Lower lobe of right lung (tissue), 2 donors: ENCODE measurements around the gene TMEM144. TPM values are rescaled to one million over a fixed set of nuclear protein-coding genes. Genes with fewer than 3 reads are reported as not detected.

Experiments used
- ATAC-seq, 2 donors: fragments of 200-7000 bp; cut with Tn5 transposase; one replicate each; pipeline ENCODE4 v1.9.1; 2020 to 2022; ENCODE audit warnings: mild to moderate bottlenecking in 2 of 2, moderate library complexity in 2 of 2
- DNase-seq: peaks from one replicate; pipeline ENCODE4 v3.0.0-alpha.2; 2020
- H3K27ac ChIP-seq: fragments of 200-600 bp; one replicate; pipeline ENCODE4 v1.8.0; 2022
- H3K27me3 ChIP-seq: fragments of 200-600 bp; one replicate; pipeline ENCODE4 v1.8.0; 2022; ENCODE audit warnings: low read depth
- H3K36me3 ChIP-seq: fragments of 200-600 bp; one replicate; pipeline ENCODE4 v1.8.0; 2022; ENCODE audit warnings: mild to moderate bottlenecking
- H3K4me1 ChIP-seq: fragments of 200-600 bp; one replicate; pipeline ENCODE4 v1.8.0; 2022
- H3K4me3 ChIP-seq: fragments of 200-600 bp; one replicate; pipeline ENCODE4 v1.8.0; 2022; ENCODE audit warnings: mild to moderate bottlenecking
- H3K9me3 ChIP-seq: fragments of 200-600 bp; one replicate; pipeline ENCODE4 v1.8.0; 2022
- intact Hi-C: fragments of 100-400 bp; cut with DNase I; formaldehyde crosslinking; loops from one replicate; pipeline ENCODE4 v1.11.0; 2022
- total RNA-seq: library from RNA; stranded (reverse); fragmentation: NEBNext Ultra II Directional; extraction: Animal tissue kit (Norgen Biotek cat#: 25700); gene quantifications from one replicate; pipeline ENCODE4 v1.2.1, GENCODE V29; 2021
- TF ChIP-seq, protein P1 (sequence below): fragments of 200-600 bp; IDR thresholded peaks from one replicate; pipeline ENCODE4 v1.8.0; 2022; ENCODE audit warnings: antibody characterized with exemption, mild to moderate bottlenecking
- donor health status: DM: no; HTN: yes; CAD: no; lungs with severe emphysema.

Gene TMEM144
- total RNA-seq, 1 donor from 2014 or later = 13.1 TPM

DNA sequence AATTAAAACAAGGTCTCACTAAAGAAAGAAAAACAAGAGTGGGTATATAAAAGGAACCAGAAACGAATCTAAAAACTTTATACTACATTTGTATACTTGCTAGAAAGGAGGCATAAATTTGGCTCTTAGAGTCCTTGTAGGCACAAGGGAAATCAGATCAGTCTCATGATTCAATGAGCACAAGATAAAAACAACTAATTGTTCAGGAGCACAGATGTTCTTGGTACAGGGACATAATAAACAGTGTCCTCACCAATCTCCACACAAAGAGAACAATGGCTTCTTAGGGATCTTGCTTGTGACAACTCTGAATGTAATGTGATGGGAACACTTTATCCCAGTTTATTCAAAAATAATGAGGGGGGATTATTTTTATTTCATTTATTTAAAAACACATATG lies 28.3 kb downstream of the TMEM144 start:
- ATAC-seq = no peak
- no peak overlapping the region for H3K27ac ChIP-seq
- DNase-seq = no peak
- no peaks in the 10 kb centered on the region for H3K4me1 ChIP-seq
- no peaks in the 10 kb centered on the region for H3K9me3 ChIP-seq
- TF ChIP-seq, protein P1, sequence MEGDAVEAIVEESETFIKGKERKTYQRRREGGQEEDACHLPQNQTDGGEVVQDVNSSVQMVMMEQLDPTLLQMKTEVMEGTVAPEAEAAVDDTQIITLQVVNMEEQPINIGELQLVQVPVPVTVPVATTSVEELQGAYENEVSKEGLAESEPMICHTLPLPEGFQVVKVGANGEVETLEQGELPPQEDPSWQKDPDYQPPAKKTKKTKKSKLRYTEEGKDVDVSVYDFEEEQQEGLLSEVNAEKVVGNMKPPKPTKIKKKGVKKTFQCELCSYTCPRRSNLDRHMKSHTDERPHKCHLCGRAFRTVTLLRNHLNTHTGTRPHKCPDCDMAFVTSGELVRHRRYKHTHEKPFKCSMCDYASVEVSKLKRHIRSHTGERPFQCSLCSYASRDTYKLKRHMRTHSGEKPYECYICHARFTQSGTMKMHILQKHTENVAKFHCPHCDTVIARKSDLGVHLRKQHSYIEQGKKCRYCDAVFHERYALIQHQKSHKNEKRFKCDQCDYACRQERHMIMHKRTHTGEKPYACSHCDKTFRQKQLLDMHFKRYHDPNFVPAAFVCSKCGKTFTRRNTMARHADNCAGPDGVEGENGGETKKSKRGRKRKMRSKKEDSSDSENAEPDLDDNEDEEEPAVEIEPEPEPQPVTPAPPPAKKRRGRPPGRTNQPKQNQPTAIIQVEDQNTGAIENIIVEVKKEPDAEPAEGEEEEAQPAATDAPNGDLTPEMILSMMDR = no peak
- H3K36me3 ChIP-seq = no peaks in the 10 kb centered on the region
- H3K4me3 ChIP-seq = no peak overlapping the region
- H3K27me3 ChIP-seq = no peaks in the 10 kb centered on the region
- intact Hi-C loops = no loop called here

- Histone ChIP-seq H3K27ac (no peak overlapping the region), H3K4me3 (no peak overlapping the region), H3K36me3 (no peaks in the 10 kb centered on the region), H3K9me3 (no peaks in the 10 kb centered on the region), H3K4me1 (no peaks in the 10 kb centered on the region), H3K27me3 (no peaks in the 10 kb centered on the region)
- intact Hi-C loops = no loop called here
- TF ChIP-seq, protein P1 = no peak
- no peak for DNase-seq
- ATAC-seq = no peak
Measured at GRCh38 chr4:158239196-158239595, 28.9 kb downstream of the TMEM144 start.

- no peaks in the 10 kb centered on the region for H3K27me3 ChIP-seq
- no peaks in the 10 kb centered on the region for H3K9me3 ChIP-seq
- no peaks in the 10 kb centered on the region for H3K4me1 ChIP-seq
- H3K4me3 ChIP-seq = no peak overlapping the region
- TF ChIP-seq, protein P1 = no peak
- intact Hi-C loops = no loop called here
- DNase-seq (no peak), ATAC-seq (no peak)
- H3K27ac ChIP-seq = no peak overlapping the region
- no peaks in the 10 kb centered on the region for H3K36me3 ChIP-seq
Measured at GRCh38 chr4:158243071-158243470, 32.8 kb downstream of the TMEM144 start.

DNA sequence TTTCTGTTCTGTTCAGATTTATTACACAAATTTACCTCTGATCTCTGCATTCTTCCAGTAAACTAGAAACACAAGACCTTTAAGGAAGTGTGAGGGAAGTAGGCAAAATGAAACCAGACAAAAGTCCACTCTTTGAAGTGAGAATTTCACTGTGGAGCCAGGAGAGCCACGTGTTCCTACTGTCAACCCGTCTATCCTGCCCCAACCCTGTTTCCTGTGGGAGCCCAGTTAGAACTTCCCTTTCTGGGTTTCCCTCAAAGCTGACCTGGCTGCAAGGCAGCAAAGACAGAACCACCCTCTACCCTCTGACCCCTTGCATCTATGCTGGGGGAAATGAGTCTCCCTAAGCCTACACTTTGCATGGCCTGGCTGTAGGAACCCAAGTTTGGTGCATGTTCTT lies 40.0 kb downstream of the TMEM144 start:
- no peak overlapping the region for H3K27ac ChIP-seq
- peaks cover 6% of the 10 kb centered on the region for H3K4me1 ChIP-seq
- intact Hi-C loops = loop anchor here (10.0 kb wide), 3 partner anchors 56 to 374 kb away; no protein-coding TSS in a partner anchor
- H3K36me3 ChIP-seq = no peaks in the 10 kb centered on the region
- TF ChIP-seq, protein P1 = no peak
- H3K4me3 ChIP-seq = no peak overlapping the region
- ATAC-seq (peak; percentile 41 to 69), DNase-seq (no peak)
- no peaks in the 10 kb centered on the region for H3K27me3 ChIP-seq
- H3K9me3 ChIP-seq = no peaks in the 10 kb centered on the region

DNA sequence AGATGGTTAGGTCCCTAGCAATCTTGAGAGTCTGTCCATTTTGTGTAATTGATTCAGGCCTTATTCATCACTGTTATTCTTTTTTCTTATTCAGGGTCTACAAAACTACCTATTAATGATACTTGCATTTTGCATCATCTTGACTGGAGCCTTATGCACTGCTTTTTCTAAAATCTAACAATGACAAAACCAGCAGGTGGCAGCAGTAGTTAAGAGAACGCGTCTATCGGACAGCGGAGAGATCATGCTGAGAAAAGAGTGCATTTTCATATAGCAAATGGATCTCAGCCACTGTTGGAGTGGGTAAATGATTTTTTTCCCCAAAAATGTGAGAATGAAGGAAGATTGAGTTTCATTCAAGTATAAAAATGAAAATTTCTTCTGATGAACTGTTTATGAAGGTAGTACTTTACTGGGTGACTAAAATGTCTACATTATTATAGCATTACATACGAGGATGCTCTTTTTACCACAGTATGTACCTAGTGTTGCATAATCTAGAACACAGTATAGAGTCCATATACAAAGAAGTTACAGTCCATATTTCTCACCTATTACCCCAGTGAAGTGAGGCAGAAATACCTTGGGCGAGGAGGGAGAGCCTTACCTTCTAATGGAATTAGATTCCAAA lies 43.2 kb downstream of the TMEM144 start:
- no peak overlapping the region for H3K4me3 ChIP-seq
- intact Hi-C loops = loop anchor here (10.0 kb wide), 3 partner anchors 59 to 371 kb away; no protein-coding TSS in a partner anchor
- no peaks in the 10 kb centered on the region for H3K27me3 ChIP-seq
- no peak overlapping the region for H3K27ac ChIP-seq
- DNase-seq (no peak), ATAC-seq (peak; percentile 57 to 75)
- H3K36me3 ChIP-seq = no peaks in the 10 kb centered on the region
- TF ChIP-seq, protein P1 = peak; percentile 62
- peaks cover 11% of the 10 kb centered on the region for H3K4me1 ChIP-seq
- no peaks in the 10 kb centered on the region for H3K9me3 ChIP-seq
